ENCODE results near the gene ZNF593. TPM values are rescaled to one million over a fixed set of nuclear protein-coding genes. Genes with fewer than 3 reads are reported as not detected.
A peak's percentile ranks its signal among the peaks of the same experiment; 100 is the strongest.

The ZNF593 gene
- total and polyA plus RNA-seq, 9 of the 15 experiments (the other 6 are each of a cell fraction or from before 2014, with no cell fraction given): 9.8 to 334 (median 48.2) TPM

- no peak for TF ChIP-seq MAX (CRISPR knock-in tag; IDR thresholded peaks at IDR 0.05)
- TF ChIP-seq MNT (conservative IDR thresholded peaks at IDR 0.05): no peak
- no peak for TF ChIP-seq ZNF41 (CRISPR knock-in tag; conservative IDR thresholded peaks at IDR 0.05)
- TF ChIP-seq NCOA2 (IDR thresholded peaks at IDR 0.05; ENCODE audit: partially characterized antibody in 2 of 2): no peak
- no peak for TF ChIP-seq SP2 (IDR thresholded peaks at IDR 0.05; ENCODE audit: extremely low read depth, low read depth, low read length, poor library complexity, severe bottlenecking)
- TF ChIP-seq ARNT (IDR thresholded peaks at IDR 0.05): no peak
- no peak for TF ChIP-seq FOXP1 (CRISPR knock-in tag; IDR thresholded peaks at IDR 0.05)
- peak; percentile 96 for TF ChIP-seq NFRKB (IDR thresholded peaks at IDR 0.05; ENCODE audit: low read depth)
- TF ChIP-seq TEAD1 (CRISPR knock-in tag; IDR thresholded peaks at IDR 0.05): peak in 1 of 2 experiments; percentile 4; a peak in 1 of 4 replicates
- no peak for TF ChIP-seq ARID1B (IDR thresholded peaks at IDR 0.05)
- peak; percentile 83 for TF ChIP-seq CREB3 (tag; conservative IDR thresholded peaks at IDR 0.05; ENCODE audit: low read depth)
- 0 out of 2 replicates have a peak, but pooled peaks have one; percentile 50 for TF ChIP-seq ZNF668 (CRISPR knock-in tag; IDR thresholded peaks at IDR 0.05)
- TF ChIP-seq ELK3 (CRISPR knock-in tag; IDR thresholded peaks at IDR 0.05): 0 out of 2 replicates have a peak, but pooled peaks have one; percentile 44
- TF ChIP-seq BRD9 (IDR thresholded peaks at IDR 0.05; ENCODE audit: low read depth, partially characterized antibody): peak; percentile 97
- no peak for TF ChIP-seq ZBTB33 (CRISPR knock-in tag; IDR thresholded peaks at IDR 0.05)
- peak in 1 of 2 experiments; percentile 78; a peak in 1 of 4 replicates for TF ChIP-seq MLX (CRISPR knock-in tag; conservative IDR thresholded peaks at IDR 0.05)
- TF ChIP-seq ZFP1 (CRISPR knock-in tag; IDR thresholded peaks at IDR 0.05): 0 out of 2 replicates have a peak, but pooled peaks have one; percentile 0
- no peak for TF ChIP-seq EWSR1 (IDR thresholded peaks at IDR 0.05; ENCODE audit: borderline replicate concordance, low read depth, partially characterized antibody)
- peak; percentile 50 for TF ChIP-seq NR0B1 (IDR thresholded peaks at IDR 0.05; ENCODE audit: partially characterized antibody)
- no peak for TF ChIP-seq HCFC1 (IDR thresholded peaks at IDR 0.05; ENCODE audit: low read depth, low read length)
Observed at GRCh38 chr1:26125946-26126320, 43.8 kb upstream of the ZNF593 start (continued).
